DOHH2 (cell line): ENCODE data around the gene FZR1.
"Not testable (repeated sequence)": the region's sequence is repeated elsewhere in the genome, so short reads cannot be mapped to it uniquely, and the experiment has no call there.

ENCODE experiments used
- H3F3A ChIP-seq: fragments of 200-600 bp; sonication (generic), shearing (Covaris generic); 2 replicates; pipeline ENCODE4 v1.6.0; 2016; ENCODE audit warnings: antibody characterized with exemption, mild to moderate bottlenecking; ENCODE audit not compliant: control insufficient read depth, insufficient read depth
- H3K27ac ChIP-seq: fragments of 200-600 bp; sonication (generic); 2 replicates; pipeline ENCODE4 v1.5.1; 2014; ENCODE audit warnings: low read depth, mild to moderate bottlenecking, low read length, moderate library complexity
- H3K27me3 ChIP-seq: fragments of 200-600 bp; sonication (generic); 2 replicates; pipeline ENCODE4 v1.6.1; 2014; ENCODE audit warnings: mild to moderate bottlenecking, low read length, mixed read lengths; ENCODE audit not compliant: control insufficient read depth
- H3K36me3 ChIP-seq: fragments of 200-600 bp; sonication (generic); 2 replicates; pipeline ENCODE4 v1.6.1; 2014; ENCODE audit warnings: mild to moderate bottlenecking, low read length, moderate library complexity, mixed read lengths; ENCODE audit not compliant: control insufficient read depth
- H3K4me1 ChIP-seq: fragments of 200-600 bp; sonication (generic); 2 replicates; pipeline ENCODE4 v1.6.1; 2014; ENCODE audit warnings: mild to moderate bottlenecking, low read length, mixed read lengths; ENCODE audit not compliant: control insufficient read depth
- H3K4me2 ChIP-seq: fragments of 200-600 bp; sonication (generic); 2 replicates; pipeline ENCODE4 v1.6.0; 2014; ENCODE audit warnings: mild to moderate bottlenecking, low read length, moderate library complexity
- H3K4me3 ChIP-seq: fragments of 200-600 bp; sonication (generic); 2 replicates; pipeline ENCODE4 v1.5.1; 2014; ENCODE audit warnings: mild to moderate bottlenecking, low read length, mixed read lengths
- H3K79me2 ChIP-seq: fragments of 200-600 bp; sonication (generic); 2 replicates; pipeline ENCODE4 v1.6.1; 2014; ENCODE audit warnings: mild to moderate bottlenecking, low read length, mixed read lengths; ENCODE audit not compliant: control insufficient read depth
- H3K9me2 ChIP-seq: fragments of 200-600 bp; sonication (generic); replicated peaks from 2 replicates; pipeline ENCODE4 v1.6.1; 2014; ENCODE audit warnings: mild to moderate bottlenecking, low read length, mixed read lengths; ENCODE audit not compliant: control insufficient read depth
- H3K9me3 ChIP-seq: fragments of 200-600 bp; sonication (generic); 2 replicates; pipeline ENCODE4 v1.6.1; 2014; ENCODE audit warnings: antibody characterized with exemption, low read length, mixed read lengths; ENCODE audit not compliant: control insufficient read depth, insufficient read depth
- H4K20me1 ChIP-seq: fragments of 200-600 bp; sonication (generic); 2 replicates; pipeline ENCODE4 v1.6.0; 2014; ENCODE audit warnings: low read depth, mild to moderate bottlenecking, antibody characterized with exemption, low read length, moderate library complexity; ENCODE audit not compliant: control insufficient read depth, insufficient read depth
- CTCF ChIP-seq: fragments of 200-600 bp; sonication (generic); IDR thresholded peaks from one replicate; pipeline ENCODE4 v1.5.1; 2014; ENCODE audit warnings: antibody characterized with exemption, mild to moderate bottlenecking, low read depth, low read length; ENCODE audit not compliant: poor library complexity, severe bottlenecking
- EZH2phosphoT487 ChIP-seq: fragments of 200-600 bp; sonication (generic); IDR thresholded peaks from 2 replicates; pipeline ENCODE4 v1.6.1; 2017; ENCODE audit warnings: borderline replicate concordance, mild to moderate bottlenecking, antibody characterized with exemption, low read length, moderate library complexity, mixed read lengths

FZR1 gene

GRCh38 chr19:3528080-3528479 is 22.0 kb downstream of the FZR1 start:
- Histone ChIP-seq H3K4me2 (no peak overlapping the region), H3K36me3 (peaks cover 43% of the 10 kb centered on the region; the same call in 1 of the 2 replicates), H3K79me2 (no peaks in the 10 kb centered on the region), H3K27me3 (no peaks in the 10 kb centered on the region), H4K20me1 (no peaks in the 10 kb centered on the region), H3K27ac (no peak overlapping the region), H3K9me3 (no peaks in the 10 kb centered on the region), H3K4me1 (no peaks in the 10 kb centered on the region), H3F3A (no peaks in the 10 kb centered on the region), H3K4me3 (no peak overlapping the region), H3K9me2 (no peaks in the 10 kb centered on the region)
- TF ChIP-seq CTCF = no peak
- TF ChIP-seq EZH2phosphoT487 = no peak

GRCh38 chr19:3528539-3529211 is 22.6 kb downstream of the FZR1 start:
- no peaks in the 10 kb centered on the region for H3K9me3 ChIP-seq
- no peaks in the 10 kb centered on the region for H3K27me3 ChIP-seq
- H3K79me2 ChIP-seq = no peaks in the 10 kb centered on the region
- H3F3A ChIP-seq = no peaks in the 10 kb centered on the region
- H4K20me1 ChIP-seq = no peaks in the 10 kb centered on the region
- H3K9me2 ChIP-seq = no peaks in the 10 kb centered on the region
- no peak overlapping the region for H3K27ac ChIP-seq
- no peaks in the 10 kb centered on the region for H3K4me1 ChIP-seq
- H3K36me3 ChIP-seq = peaks cover 46% of the 10 kb centered on the region; the same call in 1 of the 2 replicates
- H3K4me3 ChIP-seq = no peak overlapping the region
- no peak overlapping the region for H3K4me2 ChIP-seq
- TF ChIP-seq CTCF (no peak), EZH2phosphoT487 (no peak)

- not testable (repeated sequence) for H3K27me3 ChIP-seq, H4K20me1 ChIP-seq, H3K9me2 ChIP-seq, H3K79me2 ChIP-seq, H3K4me2 ChIP-seq, H3K4me3 ChIP-seq, H3K27ac ChIP-seq, H3K9me3 ChIP-seq, H3F3A ChIP-seq, H3K4me1 ChIP-seq
- peaks cover 44% of the 10 kb centered on the region; the same call in 1 of the 2 replicates for H3K36me3 ChIP-seq
Measured at GRCh38 chr19:3529299-3529698, 23.2 kb downstream of the FZR1 start.

GRCh38 chr19:3530389-3530788 is 24.3 kb downstream of the FZR1 start:
- H3K9me2 ChIP-seq = no peaks in the 10 kb centered on the region
- no peaks in the 10 kb centered on the region for H3K9me3 ChIP-seq
- peaks cover 49% of the 10 kb centered on the region for H3K36me3 ChIP-seq
- H4K20me1 ChIP-seq = no peaks in the 10 kb centered on the region
- no peaks in the 10 kb centered on the region for H3K79me2 ChIP-seq
- H3K4me3 ChIP-seq = no peak overlapping the region
- H3F3A ChIP-seq = no peaks in the 10 kb centered on the region
- H3K27ac ChIP-seq = no peak overlapping the region
- no peaks in the 10 kb centered on the region for H3K4me1 ChIP-seq
- TF ChIP-seq EZH2phosphoT487 = no peak
- no peak for TF ChIP-seq CTCF
- no peaks in the 10 kb centered on the region for H3K27me3 ChIP-seq
- no peak overlapping the region for H3K4me2 ChIP-seq
